Nephron (organoid): Measurements from ENCODE around the gene ME3.

Experiments
- H3K27ac Mint-ChIP-seq, 3 experiments: 2 replicates each; pipeline ENCODE4 v1.8.0; 2020; ENCODE audit warnings: mixed read lengths in 3 of 3, mild to moderate bottlenecking in 2 of 3, moderate library complexity in 1 of 3
- H3K27me3 Mint-ChIP-seq: 2 replicates; pipeline ENCODE4 v1.8.0; 2021; ENCODE audit warnings: low read depth, mild to moderate bottlenecking, moderate library complexity, mixed read lengths
- H3K36me3 Mint-ChIP-seq: 2 replicates; pipeline ENCODE4 v1.8.0; 2020; ENCODE audit warnings: low read depth, mixed read lengths
- H3K4me1 Mint-ChIP-seq: 2 replicates; pipeline ENCODE4 v1.8.0; 2020; ENCODE audit warnings: mixed read lengths
- H3K4me3 Mint-ChIP-seq, 3 experiments: 2 replicates each; pipeline ENCODE4 v1.8.0; 2020; ENCODE audit warnings: mild to moderate bottlenecking in 3 of 3, mixed read lengths in 3 of 3, moderate library complexity in 2 of 3
- H3K9me3 Mint-ChIP-seq: 2 replicates; pipeline ENCODE4 v1.8.0; 2020; ENCODE audit warnings: mixed read lengths
- TF ChIP-seq, protein P1 (sequence below), 3 experiments: fragments of 200-600 bp; sonication (generic); IDR thresholded peaks; one replicate each; pipeline ENCODE4 v1.5.0; 2021; ENCODE audit warnings: antibody characterized with exemption in 3 of 3; ENCODE audit not compliant: unreplicated experiment in 3 of 3

The ME3 gene

GRCh38 chr11:86588566-86589090, 83.8 kb downstream of the ME3 start:
- TF ChIP-seq, protein P1, sequence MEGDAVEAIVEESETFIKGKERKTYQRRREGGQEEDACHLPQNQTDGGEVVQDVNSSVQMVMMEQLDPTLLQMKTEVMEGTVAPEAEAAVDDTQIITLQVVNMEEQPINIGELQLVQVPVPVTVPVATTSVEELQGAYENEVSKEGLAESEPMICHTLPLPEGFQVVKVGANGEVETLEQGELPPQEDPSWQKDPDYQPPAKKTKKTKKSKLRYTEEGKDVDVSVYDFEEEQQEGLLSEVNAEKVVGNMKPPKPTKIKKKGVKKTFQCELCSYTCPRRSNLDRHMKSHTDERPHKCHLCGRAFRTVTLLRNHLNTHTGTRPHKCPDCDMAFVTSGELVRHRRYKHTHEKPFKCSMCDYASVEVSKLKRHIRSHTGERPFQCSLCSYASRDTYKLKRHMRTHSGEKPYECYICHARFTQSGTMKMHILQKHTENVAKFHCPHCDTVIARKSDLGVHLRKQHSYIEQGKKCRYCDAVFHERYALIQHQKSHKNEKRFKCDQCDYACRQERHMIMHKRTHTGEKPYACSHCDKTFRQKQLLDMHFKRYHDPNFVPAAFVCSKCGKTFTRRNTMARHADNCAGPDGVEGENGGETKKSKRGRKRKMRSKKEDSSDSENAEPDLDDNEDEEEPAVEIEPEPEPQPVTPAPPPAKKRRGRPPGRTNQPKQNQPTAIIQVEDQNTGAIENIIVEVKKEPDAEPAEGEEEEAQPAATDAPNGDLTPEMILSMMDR (IDR thresholded peaks at IDR 0.05; ENCODE audit: unreplicated experiment in 3 of 3) = no peak
- H3K9me3 Mint-ChIP-seq = no peaks in the 10 kb centered on the region
- peak overlapping the region; percentile 90 to 93 (median 92) for H3K27ac Mint-ChIP-seq
- no peaks in the 10 kb centered on the region for H3K36me3 Mint-ChIP-seq
- peaks cover 27% of the 10 kb centered on the region for H3K4me1 Mint-ChIP-seq
- no peak overlapping the region for H3K4me3 Mint-ChIP-seq
- H3K27me3 Mint-ChIP-seq = no peaks in the 10 kb centered on the region

- TF ChIP-seq, protein P1 (IDR thresholded peaks at IDR 0.05; ENCODE audit: unreplicated experiment in 3 of 3) = no peak
- H3K27ac Mint-ChIP-seq = no peak overlapping the region
- H3K4me3 Mint-ChIP-seq = no peak overlapping the region
- H3K9me3 Mint-ChIP-seq = no peaks in the 10 kb centered on the region
- H3K27me3 Mint-ChIP-seq = no peaks in the 10 kb centered on the region
- H3K4me1 Mint-ChIP-seq = peaks cover 26% of the 10 kb centered on the region
- no peaks in the 10 kb centered on the region for H3K36me3 Mint-ChIP-seq
Observed at GRCh38 chr11:86587264-86588193, 84.9 kb downstream of the ME3 start.

- Mint-ChIP-seq H3K9me3 (no peaks in the 10 kb centered on the region), H3K27ac (no peak overlapping the region), H3K4me1 (peaks cover 25% of the 10 kb centered on the region), H3K36me3 (no peaks in the 10 kb centered on the region), H3K4me3 (no peak overlapping the region), H3K27me3 (no peaks in the 10 kb centered on the region)
- TF ChIP-seq, protein P1 (IDR thresholded peaks at IDR 0.05; ENCODE audit: unreplicated experiment in 3 of 3) = no peak
Observed at GRCh38 chr11:86586307-86586706, 86.1 kb downstream of the ME3 start.

DNA sequence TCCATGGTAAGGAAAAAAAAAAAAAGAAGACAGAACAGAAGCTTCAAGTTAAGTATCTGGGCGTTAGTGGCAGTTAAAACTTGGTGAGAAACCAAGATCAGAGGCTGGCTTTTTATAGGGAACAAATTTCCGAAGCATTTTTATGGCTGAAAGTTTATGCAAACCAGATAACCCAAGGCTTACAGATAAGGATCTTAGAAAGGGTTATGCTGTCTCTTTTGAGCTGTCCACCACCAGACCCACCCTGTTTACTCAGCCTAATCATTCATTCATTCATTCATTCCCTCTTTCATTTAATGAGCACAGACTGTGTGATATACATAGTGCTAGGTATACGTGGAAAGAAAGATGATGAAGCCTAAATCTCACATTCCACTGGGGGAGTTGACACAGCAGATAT, 89.5 kb downstream of the ME3 start:
- no peak overlapping the region for H3K4me3 Mint-ChIP-seq
- H3K27ac Mint-ChIP-seq = peak overlapping the region in 2 of 3 experiments; percentile 33 to 56
- no peaks in the 10 kb centered on the region for H3K9me3 Mint-ChIP-seq
- peaks cover 31% of the 10 kb centered on the region for H3K4me1 Mint-ChIP-seq
- no peaks in the 10 kb centered on the region for H3K36me3 Mint-ChIP-seq
- TF ChIP-seq, protein P1 (IDR thresholded peaks at IDR 0.05; ENCODE audit: unreplicated experiment in 3 of 3) = no peak
- no peaks in the 10 kb centered on the region for H3K27me3 Mint-ChIP-seq

DNA sequence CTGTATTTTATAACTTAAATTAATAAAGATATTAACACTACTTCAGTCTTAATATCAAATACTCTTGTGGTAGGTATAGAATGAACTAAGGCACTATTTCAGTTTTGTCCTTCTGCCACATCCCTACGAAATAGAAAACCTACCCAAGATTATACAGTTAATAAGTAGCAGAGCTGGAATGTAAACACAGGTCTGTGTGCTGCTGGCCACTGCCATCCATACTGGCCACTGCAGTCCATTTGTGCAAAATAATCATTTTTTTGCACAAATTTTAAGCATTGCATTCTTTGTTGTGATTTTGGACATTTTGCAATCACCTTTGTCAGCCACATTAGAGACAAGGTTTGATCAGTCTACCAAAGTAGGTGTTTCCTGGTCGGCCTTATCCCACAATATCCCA, 91.9 kb downstream of the ME3 start:
- no peaks in the 10 kb centered on the region for H3K36me3 Mint-ChIP-seq
- TF ChIP-seq, protein P1 (IDR thresholded peaks at IDR 0.05; ENCODE audit: unreplicated experiment in 3 of 3) = no peak
- H3K9me3 Mint-ChIP-seq = no peaks in the 10 kb centered on the region
- H3K4me1 Mint-ChIP-seq = peaks cover 54% of the 10 kb centered on the region
- H3K27ac Mint-ChIP-seq = peak overlapping the region; percentile 57 to 82 (median 73)
- no peak overlapping the region for H3K4me3 Mint-ChIP-seq
- H3K27me3 Mint-ChIP-seq = peaks cover 4% of the 10 kb centered on the region
